HG03565 (cell line): Measurements from ENCODE around the gene SH2D1B.

Experiments
- ATAC-seq: cut with Tn5 transposase; IDR thresholded peaks from one replicate; pipeline ENCODE4 v1.9.1; 2021; ENCODE audit warnings: mild to moderate bottlenecking, moderate library complexity; ENCODE audit not compliant: unreplicated experiment

SH2D1B gene

DNA sequence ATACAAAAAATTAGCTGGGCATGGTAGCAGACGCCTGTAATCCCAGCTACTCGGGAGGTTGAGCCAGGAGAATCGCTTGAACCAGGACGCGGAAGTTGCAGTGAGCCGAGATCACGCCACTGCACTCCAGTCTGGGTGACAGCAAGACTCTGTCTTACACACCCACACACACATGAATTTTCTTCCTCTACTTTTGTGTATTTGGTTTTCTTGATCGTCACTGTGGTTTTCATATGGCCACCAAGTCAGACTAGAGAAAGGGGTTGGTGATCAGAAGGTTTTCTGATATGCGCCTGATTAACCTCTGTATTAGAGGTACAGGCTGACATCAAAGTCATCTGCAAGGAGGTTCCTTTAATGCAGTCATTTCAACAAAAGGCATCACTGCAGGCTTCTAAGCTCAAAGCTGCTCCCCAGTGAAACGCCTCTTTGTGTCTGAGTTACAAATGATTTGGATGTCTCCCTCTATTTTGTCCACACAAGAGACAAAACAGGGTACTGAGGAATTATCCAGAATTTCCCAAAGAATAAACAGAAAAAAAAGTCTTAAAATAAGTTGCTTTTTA, 11.1 kb downstream of the SH2D1B start:
- ATAC-seq = no peak

DNA sequence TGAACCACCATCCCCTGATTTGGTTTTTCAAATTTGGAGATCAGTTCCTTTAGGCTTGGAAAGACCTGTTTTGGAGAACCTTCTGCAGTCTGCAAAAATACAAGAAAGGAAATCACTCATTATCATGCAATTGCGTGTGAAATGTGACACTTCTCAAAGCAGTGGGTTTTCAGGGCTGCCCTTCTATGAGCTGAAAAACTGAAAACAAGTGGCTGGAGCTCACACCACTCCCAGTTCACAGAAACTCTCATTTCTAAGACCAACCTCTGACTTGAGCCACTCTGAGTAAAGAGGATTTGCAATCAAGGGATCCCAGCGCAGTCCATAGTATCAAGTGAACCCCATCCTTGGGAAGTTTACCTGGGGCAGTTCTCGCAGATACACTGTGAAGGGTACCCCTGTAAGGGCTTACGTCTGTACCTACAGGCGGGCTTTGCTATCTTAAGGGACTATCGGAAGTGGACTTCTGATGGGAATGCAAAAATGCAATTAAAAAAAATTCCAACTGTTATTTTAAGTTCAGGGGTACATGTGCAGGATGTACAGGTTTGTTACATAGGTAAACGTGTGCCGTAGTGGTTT, 12.8 kb downstream of the SH2D1B start:
- ATAC-seq = no peak

DNA sequence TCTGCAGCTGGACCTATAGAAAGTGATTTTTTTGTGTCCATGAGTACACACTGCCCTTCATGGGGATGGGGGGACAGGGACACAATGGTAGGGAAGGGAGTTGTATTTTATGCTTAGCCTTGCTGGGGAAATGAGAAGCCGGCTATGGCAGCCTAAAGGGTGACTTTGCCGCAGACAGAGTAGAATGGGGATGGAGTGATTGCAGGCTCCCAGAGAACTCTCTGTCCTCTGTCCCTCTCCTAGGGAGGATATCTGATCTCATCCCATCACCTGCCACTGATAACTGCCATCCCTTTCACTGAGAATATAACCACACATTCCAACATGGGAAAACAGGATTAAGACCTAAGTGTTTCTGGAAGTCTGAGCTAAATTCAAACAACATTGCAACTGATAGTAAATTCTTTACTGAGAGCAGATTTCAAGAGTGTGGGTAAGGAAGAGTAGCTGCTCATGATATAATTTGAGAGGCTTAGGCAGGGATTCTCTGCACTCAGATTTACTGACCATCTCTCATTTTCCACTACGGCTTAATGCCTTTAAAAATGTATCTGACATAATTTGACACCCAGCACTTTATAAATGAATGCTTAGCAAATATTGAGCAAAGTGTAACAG, 13.9 kb downstream of the SH2D1B start:
- ATAC-seq = no peak

DNA sequence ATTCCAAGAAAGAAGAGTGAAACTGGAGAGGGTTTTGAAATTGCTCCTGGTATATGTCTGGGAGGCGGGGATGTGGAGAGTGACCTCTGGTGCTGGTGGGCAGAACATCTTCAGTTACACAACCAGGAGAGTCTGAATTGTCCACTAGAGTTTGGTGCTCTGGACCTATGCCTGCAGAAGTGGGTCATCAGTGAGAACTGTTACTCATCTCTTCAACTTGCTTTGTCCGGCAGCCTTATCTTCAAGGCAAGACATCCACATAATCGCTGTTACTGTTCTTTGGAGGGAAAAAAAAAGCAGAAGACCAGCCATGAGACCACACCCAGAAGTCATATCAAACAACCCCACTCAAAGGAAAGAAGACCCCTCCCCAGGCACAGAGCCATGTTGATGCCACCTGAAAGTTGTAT, 14.9 kb downstream of the SH2D1B start:
- ATAC-seq = no peak

DNA sequence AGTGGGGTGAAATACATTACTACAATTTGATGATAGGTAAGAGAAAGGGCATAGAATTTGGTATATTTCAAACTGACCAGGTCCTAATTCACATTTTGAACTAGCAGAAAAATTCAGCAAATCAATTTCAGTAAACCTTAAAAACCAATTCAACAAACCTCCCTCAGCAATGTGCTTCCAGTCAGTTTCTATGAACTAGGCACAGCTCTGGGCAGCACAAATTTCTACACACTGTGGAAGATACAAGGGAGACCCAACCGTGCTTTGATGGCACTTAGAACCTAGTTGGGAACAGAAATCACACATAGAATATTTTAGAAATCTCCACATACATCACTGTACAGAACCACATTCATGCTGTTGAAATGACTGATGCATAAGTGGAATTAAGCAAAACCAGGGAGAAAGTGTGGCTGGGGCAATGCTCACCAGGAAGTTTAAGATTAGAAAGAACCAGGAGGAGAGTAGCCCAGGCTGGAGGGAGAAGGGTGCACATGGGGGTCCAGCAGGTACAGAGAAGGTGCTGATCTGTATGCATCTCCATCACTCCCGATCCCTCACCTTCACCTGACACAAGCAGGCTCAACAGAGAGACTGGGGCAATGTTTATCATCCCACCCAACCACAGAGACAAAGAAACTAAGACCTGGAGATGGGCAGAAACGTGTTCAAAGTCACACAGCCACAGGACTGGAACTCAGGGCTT, 15.6 kb downstream of the SH2D1B start:
- no peak for ATAC-seq

DNA sequence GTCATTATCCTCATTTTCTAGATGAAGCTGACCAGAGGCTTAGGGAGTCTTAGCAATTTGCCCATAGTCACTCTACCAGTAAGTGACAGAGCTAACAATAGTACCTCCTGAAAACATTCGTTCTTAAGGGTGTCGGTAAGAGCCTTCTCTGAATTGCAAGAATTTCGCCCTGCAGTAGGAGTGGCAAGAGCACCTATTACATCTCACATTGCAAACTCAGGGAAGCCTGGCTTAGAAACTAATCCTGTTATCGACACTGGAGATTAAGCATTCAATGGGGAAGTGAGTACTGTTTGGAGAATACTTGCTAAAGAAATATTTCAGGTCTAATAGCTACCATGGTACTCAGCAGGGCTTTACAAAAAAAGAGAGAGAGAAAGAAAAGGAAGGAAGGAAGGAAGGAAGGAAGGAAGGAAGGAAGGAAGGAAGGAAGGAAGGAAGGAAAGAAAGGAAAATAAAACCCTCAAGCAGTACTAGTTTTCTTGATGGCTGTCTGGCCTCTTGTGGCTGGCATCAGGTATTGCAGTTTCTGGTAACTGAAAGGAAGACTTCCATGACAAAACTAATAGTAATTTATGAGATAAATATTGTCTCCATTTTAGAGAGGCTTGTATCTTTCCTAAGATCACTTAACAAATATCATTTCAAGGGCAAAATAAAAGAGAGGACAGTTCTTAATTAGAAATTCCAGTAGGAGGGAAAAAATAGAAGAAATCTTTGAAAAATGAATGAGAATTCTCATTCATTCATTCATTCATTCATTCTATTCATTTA, 20.0 kb downstream of the SH2D1B start:
- no peak for ATAC-seq

DNA sequence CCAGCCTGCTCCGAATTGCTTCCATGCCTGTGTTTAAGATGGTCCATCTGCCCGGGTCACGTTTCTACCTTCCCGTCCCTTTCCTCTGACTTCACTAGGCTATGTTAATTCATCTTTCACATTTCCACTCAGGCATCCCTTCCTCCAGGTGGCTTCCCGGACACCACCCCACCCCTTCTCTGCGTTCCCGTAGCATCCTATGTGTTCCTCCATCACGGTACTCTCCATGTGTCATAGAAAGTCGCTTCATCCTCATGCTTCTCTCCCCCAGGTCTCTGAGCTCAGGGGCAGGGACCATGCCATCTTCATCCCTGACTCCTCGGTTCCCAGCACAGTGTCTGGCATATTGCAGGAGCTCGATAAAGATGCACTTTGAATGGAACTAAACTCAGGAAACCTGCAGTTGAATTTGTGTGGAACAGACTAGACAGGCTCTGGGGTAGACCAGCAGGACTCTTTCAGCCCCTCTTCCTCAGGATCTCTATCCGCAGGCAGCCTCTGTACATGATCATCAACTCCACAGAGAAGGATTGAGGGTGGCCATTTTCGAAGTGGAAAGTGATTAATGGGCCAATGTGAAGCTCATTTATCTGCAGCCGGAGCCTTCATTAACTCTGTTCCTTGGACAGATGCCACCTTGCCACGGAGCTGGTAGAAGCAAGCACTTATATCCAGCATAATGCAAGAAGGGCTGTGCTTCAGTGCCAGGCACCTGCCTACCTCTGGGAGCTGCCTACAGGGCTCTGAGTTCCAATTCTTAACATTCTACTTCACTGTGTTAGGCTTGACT, 21.3 kb downstream of the SH2D1B start:
- no peak for ATAC-seq

DNA sequence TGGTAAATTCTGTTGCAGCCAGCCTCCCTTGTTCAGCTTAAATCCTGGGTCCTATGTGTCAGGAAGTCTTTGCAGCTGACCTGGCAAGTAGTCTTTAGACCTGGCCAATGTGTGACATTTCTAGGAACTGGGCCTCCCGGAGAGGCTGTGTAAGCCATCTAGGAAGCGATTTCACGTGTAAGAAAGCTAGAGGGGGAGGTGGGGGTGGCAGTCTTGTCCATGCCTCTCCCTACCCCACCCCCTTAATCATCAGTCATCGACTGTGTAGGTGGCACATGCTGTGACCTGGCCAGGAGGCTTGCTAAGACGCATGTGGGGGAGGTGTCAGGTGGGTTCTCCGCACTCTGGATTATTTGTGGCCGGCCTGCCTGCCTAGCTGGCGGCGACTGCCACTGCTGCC, 22.0 kb downstream of the SH2D1B start:
- ATAC-seq = no peak

DNA sequence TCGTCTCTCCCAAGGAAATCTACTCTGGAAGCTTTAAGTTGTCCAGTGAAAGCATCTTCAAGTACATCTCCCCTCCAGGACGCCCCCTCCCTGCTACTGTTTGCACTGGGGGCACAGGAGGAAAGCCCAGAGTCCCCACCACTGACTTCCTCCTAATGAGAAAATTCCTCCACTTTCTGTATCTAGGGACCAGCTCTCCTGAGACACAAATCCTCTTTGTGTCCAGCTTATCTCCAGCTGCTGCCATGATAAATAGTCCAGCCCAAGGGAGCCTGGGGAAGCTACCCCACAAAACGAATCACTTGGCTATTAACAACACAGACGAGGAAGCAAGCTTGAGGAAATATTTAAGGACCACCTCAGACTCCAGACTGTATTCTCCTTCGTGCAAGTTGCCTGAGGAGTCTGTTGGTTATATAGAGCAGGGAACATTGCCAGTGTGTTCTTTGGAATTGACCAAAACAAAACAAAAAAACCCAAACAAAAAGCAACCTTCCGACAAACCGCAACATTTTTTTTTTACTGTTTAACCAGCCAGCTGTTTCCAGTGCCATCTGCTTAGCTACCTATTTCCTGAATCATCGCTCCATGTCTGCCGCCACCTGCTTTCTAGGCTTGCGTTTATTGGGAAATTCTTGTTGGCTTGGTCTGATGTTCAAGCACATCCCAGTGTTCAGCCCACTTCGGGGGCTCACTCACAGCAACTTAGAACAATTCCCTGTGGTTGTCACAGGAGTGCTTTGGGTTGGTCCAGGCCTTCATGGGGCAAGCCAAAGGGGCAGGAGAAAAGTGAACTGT, 22.7 kb downstream of the SH2D1B start:
- ATAC-seq = no peak

DNA sequence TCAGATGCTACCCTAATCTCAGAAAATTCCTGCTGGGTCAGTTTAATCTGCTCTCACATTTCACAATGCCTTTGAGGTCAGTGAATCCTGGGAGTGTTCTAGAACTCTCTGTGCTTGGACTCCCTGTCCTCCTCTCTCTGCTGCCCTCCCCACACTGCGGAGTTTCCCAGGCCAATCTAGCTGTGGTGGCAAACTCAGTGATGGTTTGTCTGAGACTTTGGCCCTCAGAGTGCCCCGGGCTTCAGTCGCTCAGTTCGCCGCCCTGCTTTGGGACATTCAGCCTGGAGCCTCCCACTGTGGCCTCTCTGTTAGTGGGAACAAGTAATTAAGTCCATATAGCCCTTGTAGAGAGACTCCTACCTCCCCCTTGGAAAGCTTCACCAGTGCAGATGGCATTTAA, 23.3 kb downstream of the SH2D1B start:
- ATAC-seq = no peak

DNA sequence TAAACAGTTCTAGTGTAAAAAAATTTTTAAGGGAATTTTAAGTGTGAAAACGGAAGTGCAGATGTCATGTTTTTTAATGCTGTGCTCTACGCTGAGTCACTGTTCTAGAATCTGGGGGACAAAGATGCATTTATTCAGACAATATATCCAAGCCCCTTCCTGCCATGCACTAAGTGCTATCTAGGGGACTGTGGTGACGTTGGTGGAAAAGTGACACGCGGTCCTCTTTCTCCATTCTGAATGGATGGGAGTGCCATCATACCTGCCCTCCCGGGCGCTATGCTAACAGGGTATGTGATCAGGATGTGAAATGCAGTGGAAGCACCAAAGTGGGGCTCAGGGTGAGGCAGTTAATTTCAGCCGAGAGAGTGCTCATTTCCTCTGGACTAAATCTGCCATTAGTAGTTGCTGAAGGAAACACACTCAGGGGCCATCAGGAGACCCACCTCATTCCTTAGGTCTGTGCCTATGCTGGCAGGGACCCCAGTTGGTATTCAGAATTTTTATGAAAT, 23.8 kb downstream of the SH2D1B start:
- no peak for ATAC-seq

DNA sequence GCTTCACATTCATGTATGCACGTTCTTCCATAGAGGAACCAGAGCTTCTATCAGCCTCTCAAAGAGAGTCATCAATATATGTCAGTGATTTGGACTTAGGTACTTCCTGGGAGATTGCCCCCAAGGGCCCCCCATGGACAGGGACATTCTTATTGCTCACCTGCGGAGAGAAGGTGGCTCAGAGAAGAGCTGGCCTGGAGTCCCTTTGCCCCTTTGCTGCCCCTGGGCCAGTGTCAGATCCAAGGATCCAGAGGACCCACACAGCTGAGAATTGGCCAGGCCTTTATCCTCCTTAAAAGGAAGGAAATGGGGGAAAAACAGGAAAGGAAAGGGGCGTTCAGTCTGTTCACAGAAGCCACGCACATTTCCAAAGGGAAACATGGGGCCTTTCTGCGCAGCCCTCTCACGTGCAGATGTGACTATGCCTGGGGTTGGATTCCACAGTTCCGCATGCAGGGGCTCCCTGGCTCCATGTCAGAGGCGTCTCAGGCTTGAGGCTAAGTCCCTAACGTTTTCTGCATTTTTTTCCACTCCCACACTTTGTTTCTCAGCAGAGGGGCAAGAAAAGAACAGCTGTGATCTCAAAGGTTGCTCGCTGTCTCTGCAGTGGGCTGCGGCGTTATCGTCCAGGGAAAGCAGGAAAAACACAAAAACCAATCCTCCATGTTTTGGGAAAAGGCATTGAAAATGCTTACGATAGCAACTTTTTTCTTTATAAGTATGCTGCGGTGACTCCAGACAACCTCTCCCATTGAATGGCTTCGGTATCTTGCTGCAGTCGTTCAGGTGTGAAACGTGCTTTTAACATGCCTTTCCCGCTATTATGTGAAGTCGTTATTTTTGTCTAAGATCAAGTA, 24.5 kb downstream of the SH2D1B start:
- no peak for ATAC-seq

DNA sequence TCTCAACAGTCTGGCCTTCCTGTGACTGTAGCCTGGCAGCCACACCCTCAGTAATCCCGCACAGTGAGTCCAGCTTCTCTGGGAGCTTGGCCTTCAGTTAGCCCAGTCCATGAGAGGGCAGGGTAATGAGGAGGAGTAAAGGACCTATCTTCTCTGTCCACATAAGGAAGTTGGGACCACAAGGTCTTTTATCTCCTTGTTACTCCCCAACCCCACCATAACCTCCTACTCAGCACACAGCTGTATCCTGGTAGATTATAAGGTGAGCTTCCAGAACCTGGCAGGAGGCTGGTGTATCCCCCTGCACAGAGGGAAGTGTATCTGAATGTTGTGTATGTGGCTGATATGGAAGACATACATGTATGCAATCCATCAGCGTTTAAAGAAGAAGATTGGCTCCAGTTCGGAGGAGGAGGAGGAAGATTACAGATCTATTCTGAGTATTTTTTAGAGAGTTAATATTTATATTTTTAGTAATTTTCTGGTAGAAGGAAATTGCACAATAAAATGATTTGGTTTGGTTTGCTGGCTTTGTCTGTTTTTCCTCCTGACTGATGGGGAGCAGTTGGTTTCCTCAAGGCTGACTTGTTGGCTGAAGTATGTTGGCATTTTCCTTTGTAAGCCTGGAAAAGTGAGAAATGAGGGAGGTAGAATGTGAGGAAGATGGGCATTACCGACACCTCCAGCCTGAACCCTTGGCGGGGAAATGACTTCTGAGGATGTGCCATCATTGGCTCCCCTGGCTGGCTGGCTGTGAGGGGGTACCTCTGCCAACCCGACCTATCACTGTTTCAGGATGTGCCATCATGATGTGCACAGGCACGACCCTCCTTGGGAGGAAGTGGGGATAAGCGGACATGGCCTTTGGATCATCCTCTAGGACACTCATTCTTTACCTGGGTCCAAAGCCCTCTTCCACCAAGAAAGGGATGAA, 25.4 kb downstream of the SH2D1B start:
- no peak for ATAC-seq

DNA sequence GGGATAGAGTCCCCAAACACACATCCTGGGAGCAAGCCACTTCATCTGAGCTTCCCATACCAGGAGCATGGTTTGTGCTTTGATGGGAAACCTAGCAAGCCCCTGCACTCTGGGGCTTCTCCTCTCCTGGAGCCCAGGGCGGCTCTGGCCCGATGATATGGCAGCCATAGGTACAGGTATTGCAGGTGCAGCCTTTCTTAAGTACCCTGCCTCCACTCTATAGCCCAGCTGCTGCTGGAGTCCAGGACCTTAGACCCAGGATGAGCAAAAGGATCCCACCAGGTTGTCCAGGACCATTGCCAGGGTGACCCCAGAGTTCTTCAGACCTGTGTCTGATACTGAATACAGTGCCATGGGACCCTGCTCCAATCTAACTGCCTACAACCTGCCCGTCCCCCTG, 26.2 kb downstream of the SH2D1B start:
- no peak for ATAC-seq

DNA sequence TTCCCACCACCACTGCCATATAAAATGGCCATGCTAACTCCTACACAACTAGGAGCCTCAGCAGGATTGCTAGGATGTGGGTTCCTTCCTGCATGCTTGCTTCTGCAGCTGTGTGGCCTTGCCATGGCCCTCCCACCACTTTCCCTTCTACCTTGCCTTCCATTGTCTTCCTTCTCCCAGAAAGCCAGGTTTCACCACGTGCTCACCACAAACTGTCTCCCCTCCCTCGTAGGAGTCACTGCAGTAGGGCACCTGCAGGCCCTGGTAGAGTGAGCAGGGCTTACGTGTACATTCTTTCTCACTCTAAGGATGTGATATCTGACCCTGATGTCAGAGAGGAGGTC, 26.7 kb downstream of the SH2D1B start:
- ATAC-seq = no peak

DNA sequence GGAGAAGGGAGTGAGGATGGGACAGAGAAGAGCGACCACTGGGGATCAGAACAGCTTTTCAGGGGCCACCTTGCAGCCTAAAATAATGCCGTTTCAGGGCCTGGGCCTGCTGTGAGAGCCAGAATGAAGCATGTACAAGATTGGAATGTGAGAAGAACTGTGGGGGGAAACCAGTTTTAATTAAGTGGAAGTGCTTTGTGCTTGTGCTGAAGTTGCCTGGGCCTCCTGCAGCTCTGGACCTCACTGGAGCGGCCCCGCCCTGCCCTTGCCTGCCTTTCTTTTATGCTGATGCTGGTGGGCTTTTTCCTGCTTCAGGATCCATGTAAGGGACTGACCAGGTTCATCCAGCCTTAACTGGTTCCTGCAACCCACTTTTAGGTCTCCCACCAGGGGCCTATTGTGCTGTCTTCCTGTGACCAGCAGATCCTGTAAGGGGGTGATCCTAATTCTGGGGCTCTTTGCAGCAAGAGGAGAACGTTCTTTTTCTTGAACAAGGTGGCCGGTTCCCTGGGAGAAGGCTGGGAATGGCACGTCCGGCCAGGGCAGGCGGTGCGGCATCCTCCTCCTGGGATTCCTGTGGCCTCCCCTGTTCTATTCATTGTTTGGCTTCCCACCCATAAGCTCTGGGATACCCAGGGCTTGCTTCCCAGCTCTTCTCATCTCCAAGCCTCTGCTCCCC, 27.2 kb downstream of the SH2D1B start:
- no peak for ATAC-seq

DNA sequence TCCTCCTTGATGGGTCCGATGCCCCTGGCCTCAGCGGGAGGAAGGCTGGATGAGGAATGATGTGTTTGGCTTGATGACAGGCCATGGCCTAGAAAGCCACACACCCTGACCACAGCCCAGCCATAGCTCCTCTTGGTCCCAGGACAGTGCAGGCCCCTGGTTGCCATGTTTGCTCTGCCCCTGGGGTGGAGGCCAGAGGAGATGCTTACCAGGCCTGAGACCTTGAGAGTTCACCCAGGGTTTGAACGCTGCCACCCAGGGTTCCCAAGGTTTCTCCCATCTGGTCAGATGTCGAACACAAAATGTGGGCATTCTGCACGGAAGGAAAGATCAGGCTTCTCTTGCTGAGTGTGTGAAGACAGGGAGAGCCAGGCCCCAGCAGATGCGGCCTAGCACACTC, 27.8 kb downstream of the SH2D1B start:
- ATAC-seq = no peak
